Activated CD4-positive, alpha-beta T cell treated with anti-CD3 and anti-CD28 coated beads, Interleukin-2, amount 50 U/mL, for 48 hours (primary cell): ENCODE results near the gene RNF123.
A peak's percentile ranks its signal among the peaks of the same experiment; 100 is the strongest.
"Not testable (repeated sequence)": the region's sequence is repeated elsewhere in the genome, so short reads cannot be mapped to it uniquely, and the experiment has no call there.

Experiments used
- DNase-seq, 2 experiments: peaks; one replicate each; pipeline ENCODE4 v3.0.0-alpha.2; 2020

Gene RNF123

DNA sequence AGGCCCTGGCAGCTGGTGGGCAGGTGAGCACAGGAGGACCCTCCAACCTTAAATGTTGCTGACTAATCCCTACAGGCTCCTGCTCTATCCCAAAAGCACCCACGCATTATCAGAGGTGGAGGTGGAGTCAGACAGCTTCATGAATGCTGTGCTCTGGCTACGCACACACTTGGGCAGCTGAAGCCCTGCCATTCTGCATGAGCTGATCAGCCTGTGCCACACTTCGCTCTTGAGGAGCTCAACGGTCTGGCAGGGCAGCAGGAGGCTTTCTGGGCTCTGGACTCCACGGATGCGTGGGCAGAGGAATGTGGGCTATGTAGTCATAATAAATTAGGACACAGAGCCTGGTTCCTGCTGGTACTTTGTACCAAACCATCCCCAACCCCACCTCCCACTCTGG is 6.2 kb upstream of the RNF123 start:
- no peak for DNase-seq

- not testable (repeated sequence) for DNase-seq
Observed at GRCh38 chr3:49684453-49684852, 4.9 kb upstream of the RNF123 start.

DNA sequence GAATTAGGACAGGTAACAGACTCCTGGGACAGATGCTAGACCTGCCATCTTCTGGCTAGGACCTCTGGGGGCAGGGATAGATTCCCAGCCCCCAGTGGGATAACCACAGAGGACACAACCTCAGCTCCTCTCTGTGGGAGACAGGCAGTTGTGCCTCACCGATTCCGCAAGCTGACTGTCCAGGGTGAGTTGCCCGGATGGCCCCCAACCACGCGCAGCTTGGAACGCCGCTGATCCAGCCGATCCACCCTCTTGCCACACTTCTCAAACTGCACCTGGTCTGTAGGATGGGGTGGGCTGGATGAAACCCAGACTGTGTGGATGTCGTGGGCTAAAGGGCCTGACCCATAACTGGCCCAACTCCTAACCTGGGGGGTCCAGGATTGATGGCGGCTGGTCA is 4.3 kb upstream of the RNF123 start:
- not testable (repeated sequence) for DNase-seq

GRCh38 chr3:49685846-49686245 is 3.5 kb upstream of the RNF123 start:
- not testable (repeated sequence) for DNase-seq

GRCh38 chr3:49686346-49686745 is 3.0 kb upstream of the RNF123 start:
- DNase-seq = peak; percentile 33 to 42

GRCh38 chr3:49686769-49687423 is 2.5 kb upstream of the RNF123 start:
- peak; percentile 56 to 67 for DNase-seq

DNA sequence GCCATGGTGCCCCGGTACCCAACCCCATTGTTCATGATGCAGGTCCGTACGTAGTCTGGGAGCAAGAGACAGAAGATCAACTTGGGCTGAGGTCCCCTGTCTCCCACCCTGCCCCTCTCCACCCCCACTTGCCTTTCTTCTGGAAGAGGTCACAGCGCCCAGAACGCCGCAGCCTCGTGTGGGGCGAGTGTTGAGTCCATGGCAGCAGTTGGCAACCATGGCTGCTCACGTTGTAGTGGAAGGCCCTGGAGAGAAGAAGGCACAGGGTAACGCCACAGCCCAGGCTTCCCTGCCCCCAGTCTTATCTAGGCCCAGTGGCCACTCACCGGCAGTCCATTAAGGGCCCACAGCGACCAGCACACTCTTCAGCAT is 1.9 kb upstream of the RNF123 start:
- not testable (repeated sequence) for DNase-seq

DNA sequence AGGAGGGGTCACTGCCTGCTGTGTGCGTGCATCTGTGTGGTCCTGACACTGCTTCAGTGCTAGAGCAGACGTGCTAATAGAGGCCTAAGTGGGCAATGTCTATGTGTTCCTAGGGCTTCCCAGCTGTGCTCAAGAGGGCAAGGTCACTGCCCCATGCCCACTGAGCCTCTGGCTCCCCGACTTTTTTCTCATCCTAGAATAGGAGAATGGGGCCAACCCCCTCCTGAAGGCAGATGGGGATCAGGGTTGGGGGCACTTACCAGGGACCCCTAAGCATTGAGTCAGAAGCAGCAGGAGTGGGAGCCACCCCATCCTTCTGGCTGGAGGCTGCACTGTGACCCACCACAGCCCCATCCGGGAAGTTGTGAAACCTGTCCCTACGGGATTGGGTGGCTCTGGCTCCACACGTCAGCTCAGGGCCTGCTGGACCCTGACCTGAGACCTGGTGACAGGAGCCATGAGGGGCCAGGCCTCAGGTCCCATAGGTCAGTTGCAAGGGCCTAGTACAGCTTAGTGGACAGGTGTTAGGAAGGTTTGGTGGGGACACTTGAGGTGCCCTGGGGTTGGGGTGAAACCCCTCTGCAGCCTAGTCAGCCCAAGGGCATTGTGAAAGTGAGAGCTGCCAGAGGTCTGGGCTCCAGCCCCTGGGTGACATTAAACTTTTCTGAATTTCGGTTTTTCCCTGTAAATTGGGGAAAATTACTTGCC is 865 bp upstream of the RNF123 start:
- not testable (repeated sequence) for DNase-seq

- DNase-seq = not testable (repeated sequence)
Observed at GRCh38 chr3:49689908-49690624, 709 bp downstream of the RNF123 start.

DNA sequence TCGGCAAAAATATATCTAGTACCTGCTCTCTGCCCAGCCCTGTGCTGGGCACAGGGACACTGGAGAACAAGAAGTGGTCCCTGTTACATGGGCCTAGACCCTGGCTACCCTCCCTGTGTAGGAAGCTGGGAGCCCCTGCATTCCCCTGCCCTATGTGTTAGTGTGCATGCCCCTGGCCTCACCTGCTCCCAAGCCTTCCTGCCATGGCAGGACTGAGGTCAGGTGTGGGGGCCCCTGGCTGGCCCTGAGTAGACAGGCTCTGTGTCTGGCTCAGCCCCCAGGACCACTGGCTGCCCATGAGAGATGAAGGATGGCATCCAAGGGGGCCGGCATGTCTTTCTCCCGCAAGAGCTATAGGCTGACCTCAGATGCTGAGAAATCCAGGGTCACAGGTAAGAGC is 1.5 kb downstream of the RNF123 start:
- DNase-seq = not testable (repeated sequence)

DNA sequence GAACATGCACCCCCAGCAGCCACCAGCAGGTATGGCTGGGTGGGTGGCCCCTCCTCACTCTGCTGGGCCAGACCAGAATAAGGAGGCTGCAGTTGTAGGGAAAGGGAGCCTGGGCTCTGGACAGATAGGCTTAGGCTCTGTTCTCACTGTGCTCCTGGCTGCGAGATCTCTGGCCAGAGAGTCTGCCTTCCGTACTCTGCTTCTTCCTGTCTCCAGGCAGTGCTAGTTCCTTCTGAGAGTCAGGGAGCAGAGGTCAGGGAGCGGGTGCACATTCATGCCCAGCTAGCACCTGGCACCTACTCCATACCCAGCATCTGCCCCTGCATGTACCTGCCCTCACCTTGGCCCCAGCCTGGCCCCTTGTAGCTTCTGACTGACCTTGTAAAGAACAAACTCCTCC is 2.1 kb downstream of the RNF123 start:
- DNase-seq = not testable (repeated sequence)

GRCh38 chr3:49694409-49695070 is 5.2 kb downstream of the RNF123 start:
- not testable (repeated sequence) for DNase-seq

- DNase-seq = not testable (repeated sequence)
Observed at GRCh38 chr3:49695350-49696015, 6.1 kb downstream of the RNF123 start.

GRCh38 chr3:49699281-49699979 is 10.1 kb downstream of the RNF123 start:
- no peak for DNase-seq

DNA sequence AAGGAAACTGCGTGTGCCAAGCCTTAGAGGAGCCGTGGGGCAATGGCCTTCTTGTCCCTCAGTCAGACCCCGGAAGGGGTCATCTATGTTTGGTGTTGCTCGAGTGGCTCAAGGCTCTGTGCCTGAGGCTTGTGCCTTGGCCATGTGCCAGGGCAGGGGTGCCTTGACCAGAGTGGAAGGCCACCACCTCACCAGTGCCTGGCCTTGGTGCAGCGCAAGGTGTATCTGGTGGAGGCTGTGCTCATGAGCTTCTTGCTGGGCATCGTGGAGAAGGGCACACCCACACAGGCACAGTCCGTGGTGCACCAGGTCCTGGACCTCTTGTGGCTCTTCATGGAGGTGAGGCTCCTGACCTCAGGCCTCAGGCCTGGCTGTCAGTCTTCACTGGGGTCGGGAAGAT is 10.7 kb downstream of the RNF123 start:
- DNase-seq = no peak

GRCh38 chr3:49700453-49701128 is 11.2 kb downstream of the RNF123 start:
- no peak for DNase-seq

GRCh38 chr3:49701388-49702077 is 12.2 kb downstream of the RNF123 start:
- DNase-seq = no peak

DNA sequence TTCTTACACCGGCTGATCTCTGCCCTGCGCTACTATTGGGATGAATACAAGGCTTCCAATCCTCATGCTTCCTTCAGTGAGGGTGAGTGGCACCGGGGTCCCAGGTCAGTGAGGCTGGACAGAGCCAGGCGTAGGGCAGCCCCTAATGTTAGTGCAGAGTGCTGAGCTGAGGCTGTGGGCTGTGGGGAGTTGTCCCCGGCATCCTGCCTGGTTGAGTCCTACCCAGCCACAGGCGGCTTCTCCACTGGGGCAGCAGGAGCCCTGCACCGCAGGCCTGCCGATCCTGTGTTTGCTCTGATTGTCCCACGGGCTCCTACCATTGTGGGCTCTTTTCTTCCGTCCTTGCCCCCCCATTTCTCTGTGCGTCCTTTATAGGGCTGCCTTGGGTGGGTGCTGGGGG is 13.3 kb downstream of the RNF123 start:
- DNase-seq = no peak

GRCh38 chr3:49703443-49703927 is 14.1 kb downstream of the RNF123 start:
- DNase-seq = peak; percentile 65 to 71

DNA sequence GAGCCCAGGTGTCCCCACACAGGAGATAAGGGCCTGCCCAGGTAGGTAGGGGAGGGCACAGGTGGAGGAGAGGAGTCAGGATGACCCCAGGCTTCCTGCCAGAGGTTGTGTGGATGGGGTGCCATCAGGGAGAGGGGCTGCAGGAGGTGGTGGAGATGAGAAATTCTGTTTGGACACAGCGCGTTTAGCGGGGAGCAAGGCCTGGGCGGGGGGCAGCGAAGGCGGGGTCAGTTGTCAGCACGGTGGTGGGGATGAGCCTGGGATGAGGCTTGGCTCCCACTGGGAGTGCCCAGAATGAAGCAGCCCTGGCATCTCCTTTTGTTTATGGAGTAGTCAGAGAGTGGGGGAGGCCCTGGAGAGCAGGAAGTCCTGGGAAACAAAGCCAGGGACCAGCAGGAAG is 14.6 kb downstream of the RNF123 start:
- DNase-seq = no peak

- no peak for DNase-seq
Observed at GRCh38 chr3:49704629-49705028, 15.3 kb downstream of the RNF123 start.
